Measurements from ENCODE around the gene SEMA5A.

DNA sequence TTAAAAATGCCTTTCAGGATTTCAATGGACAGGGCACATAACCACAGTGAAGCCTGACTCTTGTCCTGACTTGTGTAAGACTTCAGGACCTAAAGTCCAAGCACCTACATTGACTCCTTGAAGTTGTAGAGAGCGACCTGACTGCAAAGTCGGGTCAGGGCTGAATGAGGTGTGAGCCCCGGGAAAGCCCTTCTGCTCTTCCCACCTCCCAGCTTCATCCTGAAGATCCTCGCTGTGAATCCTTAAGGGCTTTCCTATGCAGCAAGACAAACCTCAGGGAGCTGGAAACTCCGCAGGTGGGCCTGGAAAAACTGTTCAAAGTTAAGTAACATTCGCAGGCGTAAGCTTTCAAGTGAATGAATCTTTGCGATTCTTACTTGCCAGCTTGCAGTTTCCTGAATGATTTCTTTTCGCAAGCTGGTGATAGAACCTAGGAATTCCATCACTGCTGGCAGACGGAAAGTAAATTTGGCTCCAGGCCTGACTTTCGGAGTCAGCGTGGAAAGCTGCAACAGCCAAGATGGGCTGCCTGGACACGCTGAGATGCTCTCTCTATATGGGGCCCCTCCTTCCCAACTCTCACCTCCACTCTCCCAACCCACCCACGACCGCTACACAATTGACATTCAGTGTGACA lies 10.9 kb downstream of the SEMA5A start:
- TF ChIP-seq CTCF (IDR thresholded peaks at IDR 0.05) = no peak
- no peak for TF ChIP-seq POLR2A (IDR thresholded peaks at IDR 0.05)
